HG03469 (cell line): ENCODE results near the gene SNRPD1.
"Not testable (repeated sequence)": the region's sequence is repeated elsewhere in the genome, so short reads cannot be mapped to it uniquely, and the experiment has no call there.

Experiments used
- ATAC-seq: cut with Tn5 transposase; IDR thresholded peaks from one replicate; pipeline ENCODE4 v1.9.1; 2021; ENCODE audit warnings: mild to moderate bottlenecking, moderate library complexity, moderate number of reproducible peaks; ENCODE audit not compliant: unreplicated experiment

SNRPD1 gene

GRCh38 chr18:21634588-21635199 is 22.6 kb downstream of the SNRPD1 start:
- ATAC-seq = no peak

- ATAC-seq = no peak
These were observed 24.7 kb downstream of the SNRPD1 start for GRCh38 chr18:21636769-21637168.

- ATAC-seq = no peak
These were observed 26.7 kb downstream of the SNRPD1 start for GRCh38 chr18:21638822-21639221.

GRCh38 chr18:21640375-21640774 is 28.3 kb downstream of the SNRPD1 start:
- ATAC-seq = not testable (repeated sequence)

- no peak for ATAC-seq
These were observed 38.2 kb downstream of the SNRPD1 start for GRCh38 chr18:21650311-21650710.

- ATAC-seq = no peak
These were observed 40.0 kb downstream of the SNRPD1 start for GRCh38 chr18:21652073-21652472.

- ATAC-seq = no peak
These were observed 41.2 kb downstream of the SNRPD1 start for GRCh38 chr18:21653361-21653760.

GRCh38 chr18:21656402-21656801 is 44.3 kb downstream of the SNRPD1 start:
- ATAC-seq = no peak

GRCh38 chr18:21660078-21660477 is 48.0 kb downstream of the SNRPD1 start:
- ATAC-seq = peak; percentile 61

- ATAC-seq = no peak
These were observed 50.5 kb downstream of the SNRPD1 start for GRCh38 chr18:21662581-21662980.

GRCh38 chr18:21663578-21663977 is 51.5 kb downstream of the SNRPD1 start:
- no peak for ATAC-seq

GRCh38 chr18:21664069-21664468 is 52.0 kb downstream of the SNRPD1 start:
- no peak for ATAC-seq

- no peak for ATAC-seq
These were observed 57.7 kb downstream of the SNRPD1 start for GRCh38 chr18:21669736-21670285.

GRCh38 chr18:21672521-21673267 is 60.6 kb downstream of the SNRPD1 start:
- no peak for ATAC-seq

GRCh38 chr18:21675354-21675753 is 63.2 kb downstream of the SNRPD1 start:
- not testable (repeated sequence) for ATAC-seq

GRCh38 chr18:21678859-21679258 is 66.7 kb downstream of the SNRPD1 start:
- ATAC-seq = no peak

GRCh38 chr18:21680161-21680560 is 68.0 kb downstream of the SNRPD1 start:
- ATAC-seq = no peak

- peak; percentile 34 for ATAC-seq
These were observed 70.4 kb downstream of the SNRPD1 start for GRCh38 chr18:21682371-21683051.
